Mesendoderm (in vitro differentiated cells): ENCODE results near the gene SULT4A1.

Experiments used
- DNase-seq: peaks from one replicate; pipeline ENCODE4 v3.0.0; 2013
- H2AK5ac ChIP-seq: 2 replicates; pipeline ENCODE4 v1.6.1; 2013; ENCODE audit warnings: low read length, inconsistent platforms
- H2BK120ac ChIP-seq: 2 replicates; pipeline ENCODE4 v1.6.1; 2013; ENCODE audit warnings: low read depth, mild to moderate bottlenecking, low read length, moderate library complexity, mixed read lengths
- H2BK15ac ChIP-seq: replicated peaks from 2 replicates; pipeline ENCODE4 v1.6.1; 2013; ENCODE audit warnings: low read depth, mild to moderate bottlenecking, moderate library complexity
- H2BK5ac ChIP-seq: 2 replicates; pipeline ENCODE4 v1.6.1; 2013; ENCODE audit warnings: low read length, inconsistent platforms
- H3K18ac ChIP-seq: 2 replicates; pipeline ENCODE4 v1.6.1; 2013; ENCODE audit warnings: mild to moderate bottlenecking, low read length, mixed read lengths
- H3K23ac ChIP-seq: one replicate; pipeline ENCODE4 v1.6.1; 2013; ENCODE audit warnings: low read length
- H3K27ac ChIP-seq: 2 replicates; pipeline ENCODE4 v1.5.1; 2013; ENCODE audit warnings: low read depth, mild to moderate bottlenecking, inconsistent platforms, low read length, moderate library complexity
- H3K27me3 ChIP-seq: 2 replicates; pipeline ENCODE4 v1.6.1; 2013; ENCODE audit warnings: low read length, control low read depth, mild to moderate bottlenecking, inconsistent platforms; ENCODE audit not compliant: insufficient read depth, poor library complexity
- H3K36me3 ChIP-seq: 2 replicates; pipeline ENCODE4 v1.6.1; 2013; ENCODE audit warnings: low read length, inconsistent platforms; ENCODE audit not compliant: control insufficient read depth, insufficient read depth
- H3K4ac ChIP-seq: one replicate; pipeline ENCODE4 v1.6.1; 2013; ENCODE audit warnings: low read depth, mild to moderate bottlenecking, low read length, moderate library complexity
- H3K4me1 ChIP-seq: 2 replicates; pipeline ENCODE4 v1.6.1; 2013; ENCODE audit warnings: low read depth, low read length, inconsistent platforms; ENCODE audit not compliant: control insufficient read depth
- H3K4me2 ChIP-seq: 2 replicates; pipeline ENCODE4 v1.6.1; 2013; ENCODE audit warnings: low read length
- H3K4me3 ChIP-seq: 2 replicates; pipeline ENCODE4 v1.5.1; 2013; ENCODE audit warnings: mild to moderate bottlenecking, low read length
- H3K56ac ChIP-seq: one replicate; pipeline ENCODE4 v1.6.1; 2013; ENCODE audit warnings: low read length
- H3K79me1 ChIP-seq: 2 replicates; pipeline ENCODE4 v1.6.1; 2013; ENCODE audit warnings: low read length, inconsistent platforms
- H3K79me2 ChIP-seq: 2 replicates; pipeline ENCODE4 v1.6.1; 2013; ENCODE audit warnings: mild to moderate bottlenecking, low read length; ENCODE audit not compliant: control insufficient read depth, insufficient read depth
- H3K9ac ChIP-seq: 2 replicates; pipeline ENCODE4 v1.6.1; 2013; ENCODE audit warnings: low read length, inconsistent platforms
- H4K5ac ChIP-seq: one replicate; pipeline ENCODE4 v1.6.1; 2013; ENCODE audit warnings: low read length
- H4K8ac ChIP-seq: one replicate; pipeline ENCODE4 v1.6.1; 2013; ENCODE audit warnings: low read depth, mild to moderate bottlenecking, control low read depth, low read length, moderate library complexity
- WGBS: extraction: QIAGEN DNeasy Blood & Tissue Kit; methylation state at CpG from one replicate; pipeline ENCODE4 v1.1.7; 2013; ENCODE audit warnings: low lambda C conversion rate, missing lambda C conversion rate; ENCODE audit not compliant: insufficient coverage; ENCODE audit errors: extremely low coverage; 5-methylcytosine and 5-hydroxymethylcytosine counted together

The SULT4A1 gene

GRCh38 chr22:43858156-43858895, 4.0 kb downstream of the SULT4A1 start:
- Histone ChIP-seq H3K23ac (no peak overlapping the region), H2BK120ac (no peak overlapping the region), H3K9ac (no peak overlapping the region), H3K36me3 (no peaks in the 10 kb centered on the region), H3K4me3 (no peak overlapping the region), H3K4me2 (no peak overlapping the region), H2AK5ac (no peak overlapping the region), H2BK5ac (no peak overlapping the region), H4K5ac (no peak overlapping the region), H3K27me3 (no peaks in the 10 kb centered on the region), H3K79me2 (peaks cover 24% of the 10 kb centered on the region), H3K18ac (no peak overlapping the region), H3K27ac (no peak overlapping the region), H3K56ac (no peak overlapping the region), H2BK15ac (no peak overlapping the region), H4K8ac (no peak overlapping the region), H3K4me1 (peaks cover 3% of the 10 kb centered on the region), H3K79me1 (peaks cover 28% of the 10 kb centered on the region), H3K4ac (no peak overlapping the region)
- no peak for DNase-seq
- no CpG with 5 or more reads among the region's 11 CpGs for WGBS

GRCh38 chr22:43857367-43857766, 4.9 kb downstream of the SULT4A1 start:
- H3K36me3 ChIP-seq = no peaks in the 10 kb centered on the region
- no peak overlapping the region for H2BK5ac ChIP-seq
- no peak overlapping the region for H2AK5ac ChIP-seq
- no peak overlapping the region for H3K23ac ChIP-seq
- H3K4me1 ChIP-seq = peaks cover 3% of the 10 kb centered on the region
- H2BK120ac ChIP-seq = no peak overlapping the region
- no peak overlapping the region for H3K4ac ChIP-seq
- H4K8ac ChIP-seq = no peak overlapping the region
- H3K4me2 ChIP-seq = no peak overlapping the region
- no peak for DNase-seq
- H3K4me3 ChIP-seq = no peak overlapping the region
- H3K79me1 ChIP-seq = peaks cover 30% of the 10 kb centered on the region
- peaks cover 26% of the 10 kb centered on the region for H3K79me2 ChIP-seq
- H3K27me3 ChIP-seq = no peaks in the 10 kb centered on the region
- H3K56ac ChIP-seq = no peak overlapping the region
- no peak overlapping the region for H3K18ac ChIP-seq
- no peak overlapping the region for H4K5ac ChIP-seq
- H2BK15ac ChIP-seq = no peak overlapping the region
- no peak overlapping the region for H3K9ac ChIP-seq
- no peak overlapping the region for H3K27ac ChIP-seq

- Histone ChIP-seq H3K79me1 (peaks cover 29% of the 10 kb centered on the region), H2BK120ac (no peak overlapping the region), H2AK5ac (no peak overlapping the region), H3K36me3 (no peaks in the 10 kb centered on the region), H3K9ac (no peak overlapping the region), H3K4me3 (no peak overlapping the region), H4K8ac (no peak overlapping the region), H3K27me3 (no peaks in the 10 kb centered on the region), H3K56ac (no peak overlapping the region), H2BK5ac (no peak overlapping the region), H3K4me2 (no peak overlapping the region), H3K79me2 (peaks cover 19% of the 10 kb centered on the region), H3K4ac (no peak overlapping the region), H3K18ac (no peak overlapping the region), H2BK15ac (no peak overlapping the region), H3K23ac (no peak overlapping the region), H4K5ac (no peak overlapping the region), H3K27ac (no peak overlapping the region), H3K4me1 (no peaks in the 10 kb centered on the region)
- no peak for DNase-seq
- WGBS = no CpG with 5 or more reads among the region's 4 CpGs
Measured at GRCh38 chr22:43855431-43855830, 6.9 kb downstream of the SULT4A1 start.

- peaks cover 27% of the 10 kb centered on the region for H3K79me1 ChIP-seq
- H3K27ac ChIP-seq = no peak overlapping the region
- H3K4me2 ChIP-seq = no peak overlapping the region
- H3K79me2 ChIP-seq = peaks cover 16% of the 10 kb centered on the region
- no peaks in the 10 kb centered on the region for H3K36me3 ChIP-seq
- no peak overlapping the region for H3K9ac ChIP-seq
- H4K5ac ChIP-seq = no peak overlapping the region
- no peaks in the 10 kb centered on the region for H3K4me1 ChIP-seq
- H3K18ac ChIP-seq = no peak overlapping the region
- no peak overlapping the region for H2BK15ac ChIP-seq
- H3K56ac ChIP-seq = no peak overlapping the region
- H3K23ac ChIP-seq = no peak overlapping the region
- no peak overlapping the region for H3K4ac ChIP-seq
- H2BK5ac ChIP-seq = no peak overlapping the region
- H3K27me3 ChIP-seq = no peaks in the 10 kb centered on the region
- H2AK5ac ChIP-seq = no peak overlapping the region
- no peak overlapping the region for H2BK120ac ChIP-seq
- DNase-seq = no peak
- WGBS = no CpG with 5 or more reads among the region's 13 CpGs
- no peak overlapping the region for H3K4me3 ChIP-seq
- H4K8ac ChIP-seq = no peak overlapping the region
Measured at GRCh38 chr22:43854786-43855271, 7.5 kb downstream of the SULT4A1 start.

- H2BK5ac ChIP-seq = no peak overlapping the region
- H2BK120ac ChIP-seq = no peak overlapping the region
- H4K5ac ChIP-seq = no peak overlapping the region
- no peak overlapping the region for H4K8ac ChIP-seq
- no peak overlapping the region for H3K4me3 ChIP-seq
- WGBS = no CpG with 5 or more reads among the region's 14 CpGs
- H3K18ac ChIP-seq = no peak overlapping the region
- no peak overlapping the region for H3K27ac ChIP-seq
- no peaks in the 10 kb centered on the region for H3K27me3 ChIP-seq
- no peaks in the 10 kb centered on the region for H3K36me3 ChIP-seq
- peaks cover 14% of the 10 kb centered on the region for H3K79me2 ChIP-seq
- H3K4me1 ChIP-seq = no peaks in the 10 kb centered on the region
- no peak overlapping the region for H3K4ac ChIP-seq
- no peak overlapping the region for H3K4me2 ChIP-seq
- DNase-seq = no peak
- H3K23ac ChIP-seq = no peak overlapping the region
- H3K9ac ChIP-seq = no peak overlapping the region
- H3K56ac ChIP-seq = no peak overlapping the region
- H2BK15ac ChIP-seq = no peak overlapping the region
- H3K79me1 ChIP-seq = peaks cover 25% of the 10 kb centered on the region
- H2AK5ac ChIP-seq = no peak overlapping the region
Measured at GRCh38 chr22:43854121-43854785, 8.1 kb downstream of the SULT4A1 start.
